Activated B cell treated with CpG ODN at 0.5 μM for 24 hours (primary cell): ENCODE measurements around the gene OXGR1. TPM values are rescaled to one million over a fixed set of nuclear protein-coding genes. Genes with fewer than 3 reads are reported as not detected.
A peak's percentile ranks its signal among the peaks of the same experiment; 100 is the strongest.

ENCODE experiments used
- ATAC-seq: fragments of 200-7000 bp; cut with Tn5 transposase; one replicate; pipeline ENCODE4 v1.10.0; 2021; ENCODE audit warnings: low read depth, mild to moderate bottlenecking, moderate library complexity
- CTCF ChIA-PET: fragments of 350-600 bp; sonication (Branson Sonifier 250); formaldehyde crosslinking; loops from one replicate; lab custom pipeline; 2021; ENCODE audit warnings: antibody characterized with exemption; lab: Charles Lee
- POLR2A ChIA-PET: fragments of 350-600 bp; sonication (Branson Sonifier 250); formaldehyde crosslinking; loops from one replicate; lab custom pipeline; 2021; ENCODE audit warnings: antibody characterized with exemption; lab: Charles Lee
- DNase-seq: peaks from one replicate; pipeline ENCODE4 v3.0.0; 2022
- H3K27ac Mint-ChIP-seq: one replicate; pipeline ENCODE4 v1.8.0; 2020; ENCODE audit warnings: mixed read lengths
- H3K27me3 Mint-ChIP-seq: one replicate; pipeline ENCODE4 v1.8.0; 2021; ENCODE audit warnings: mixed read lengths
- H3K36me3 Mint-ChIP-seq: one replicate; pipeline ENCODE4 v1.8.0; 2021; ENCODE audit warnings: low read depth, mixed read lengths
- H3K4me1 Mint-ChIP-seq: one replicate; pipeline ENCODE4 v1.8.0; 2021; ENCODE audit warnings: mixed read lengths
- H3K4me3 Mint-ChIP-seq: one replicate; pipeline ENCODE4 v1.8.0; 2020; ENCODE audit warnings: mild to moderate bottlenecking, mixed read lengths
- H3K9me3 Mint-ChIP-seq: one replicate; pipeline ENCODE4 v1.8.0; 2020; ENCODE audit warnings: mixed read lengths
- CTCF ChIP-seq: fragments of 200-600 bp; IDR thresholded peaks from one replicate; pipeline ENCODE4 v1.8.0; 2022; ENCODE audit warnings: antibody characterized with exemption, mild to moderate bottlenecking
- intact Hi-C: fragments of 100-400 bp; cut with micrococcal nuclease; formaldehyde crosslinking; loops from one replicate; pipeline ENCODE4 v1.15.1; 2024
- total RNA-seq: library from RNA; stranded (reverse); gene quantifications from 2 replicates; pipeline ENCODE4 v1.2.3, GENCODE V29; 2022

OXGR1 gene
- total RNA-seq, 1 donor from 2014 or later, result not detected

- ATAC-seq (no peak), DNase-seq (no peak)
- ChIA-PET CTCF (no interaction called here), POLR2A (no interaction called here)
- Mint-ChIP-seq H3K4me3 (no peak overlapping the region), H3K27ac (no peak overlapping the region), H3K36me3 (no peaks in the 10 kb centered on the region), H3K4me1 (no peaks in the 10 kb centered on the region), H3K9me3 (no peaks in the 10 kb centered on the region), H3K27me3 (peaks cover 13% of the 10 kb centered on the region)
- intact Hi-C loops, result no loop called here
- TF ChIP-seq CTCF, result no peak
These were observed 26.5 kb upstream of the OXGR1 start for GRCh38 chr13:97020689-97021240.

GRCh38 chr13:97020194-97020593 is 25.9 kb upstream of the OXGR1 start:
- CTCF ChIA-PET, result no interaction called here
- POLR2A ChIA-PET, result no interaction called here
- Mint-ChIP-seq H3K4me1 (peaks cover 3% of the 10 kb centered on the region), H3K27ac (no peak overlapping the region), H3K27me3 (peaks cover 12% of the 10 kb centered on the region), H3K4me3 (no peak overlapping the region), H3K36me3 (no peaks in the 10 kb centered on the region), H3K9me3 (no peaks in the 10 kb centered on the region)
- no peak for DNase-seq
- TF ChIP-seq CTCF, result no peak
- intact Hi-C loops, result no loop called here
- no peak for ATAC-seq

- Mint-ChIP-seq H3K4me3 (no peak overlapping the region), H3K27ac (no peak overlapping the region), H3K9me3 (no peaks in the 10 kb centered on the region), H3K27me3 (peaks cover 9% of the 10 kb centered on the region), H3K36me3 (no peaks in the 10 kb centered on the region), H3K4me1 (peaks cover 3% of the 10 kb centered on the region)
- no peak for DNase-seq
- no peak for ATAC-seq
- ChIA-PET CTCF (interaction anchor here (1.1 to 2.1 kb wide), 3 partner anchors 9 to 781 kb away, joined by 4 to 14 read pairs (median 4); no protein-coding TSS in a partner anchor), POLR2A (no interaction called here)
- intact Hi-C loops, result no loop called here
- no peak for TF ChIP-seq CTCF
These were observed 25.0 kb upstream of the OXGR1 start for GRCh38 chr13:97019236-97019635.

GRCh38 chr13:97018029-97018819 is 23.9 kb upstream of the OXGR1 start:
- intact Hi-C loops, result loop anchor here (1.0 kb wide), 1 partner anchor 341 kb away; no protein-coding TSS in a partner anchor
- H3K4me3 Mint-ChIP-seq, result no peak overlapping the region
- no peaks in the 10 kb centered on the region for H3K9me3 Mint-ChIP-seq
- TF ChIP-seq CTCF, result no peak
- POLR2A ChIA-PET, result no interaction called here
- peaks cover 9% of the 10 kb centered on the region for H3K27me3 Mint-ChIP-seq
- no peak overlapping the region for H3K27ac Mint-ChIP-seq
- peaks cover 3% of the 10 kb centered on the region for H3K4me1 Mint-ChIP-seq
- H3K36me3 Mint-ChIP-seq, result no peaks in the 10 kb centered on the region
- ATAC-seq, result peak; percentile 54
- CTCF ChIA-PET, result interaction anchor here (0.6 to 2.1 kb wide), 4 partner anchors 10 to 782 kb away, joined by 4 to 14 read pairs (median 4); no protein-coding TSS in a partner anchor
- DNase-seq, result no peak

- intact Hi-C loops, result no loop called here
- POLR2A ChIA-PET, result no interaction called here
- no peaks in the 10 kb centered on the region for H3K36me3 Mint-ChIP-seq
- CTCF ChIA-PET, result interaction anchor here (2.1 kb wide), 1 partner anchor 341 kb away, joined by 14 read pairs; no protein-coding TSS in a partner anchor
- ATAC-seq (no peak), DNase-seq (no peak)
- H3K4me3 Mint-ChIP-seq, result no peak overlapping the region
- TF ChIP-seq CTCF, result no peak
- H3K27ac Mint-ChIP-seq, result no peak overlapping the region
- H3K4me1 Mint-ChIP-seq, result peaks cover 3% of the 10 kb centered on the region
- H3K27me3 Mint-ChIP-seq, result peaks cover 14% of the 10 kb centered on the region
- H3K9me3 Mint-ChIP-seq, result no peaks in the 10 kb centered on the region
These were observed 23.0 kb upstream of the OXGR1 start for GRCh38 chr13:97017322-97017721.
